ENCODE data around the gene SSMEM1. TPM values are rescaled to one million over a fixed set of nuclear protein-coding genes. Genes with fewer than 3 reads are reported as not detected.

The SSMEM1 gene
- total RNA-seq, 1 donor from 2014 or later, result not detected

GRCh38 chr7:130254555-130254954, 46.9 kb downstream of the SSMEM1 start:
- no peak overlapping the region for H3K4me3 ChIP-seq (ENCODE audit: low read depth, low read length)
- TF ChIP-seq CTCF (conservative IDR thresholded peaks at IDR 0.05; ENCODE audit: low read depth, low read length), result no peak
- no peak for DNase-seq (ENCODE audit: low read depth)

- no peak for TF ChIP-seq CTCF (conservative IDR thresholded peaks at IDR 0.05; ENCODE audit: low read depth, low read length)
- no peak for DNase-seq (ENCODE audit: low read depth)
- H3K4me3 ChIP-seq (ENCODE audit: low read depth, low read length), result no peak overlapping the region
These were observed 49.0 kb downstream of the SSMEM1 start for GRCh38 chr7:130256704-130257103.

- DNase-seq (ENCODE audit: low read depth), result no peak
- no peak for TF ChIP-seq CTCF (conservative IDR thresholded peaks at IDR 0.05; ENCODE audit: low read depth, low read length)
- H3K4me3 ChIP-seq (ENCODE audit: low read depth, low read length), result no peak overlapping the region
These were observed 50.9 kb downstream of the SSMEM1 start for GRCh38 chr7:130258494-130259078.

- TF ChIP-seq CTCF (conservative IDR thresholded peaks at IDR 0.05; ENCODE audit: low read depth, low read length), result no peak
- no peak for DNase-seq (ENCODE audit: low read depth)
- H3K4me3 ChIP-seq (ENCODE audit: low read depth, low read length), result no peak overlapping the region
These were observed 54.8 kb downstream of the SSMEM1 start for GRCh38 chr7:130262448-130262847.

GRCh38 chr7:130263130-130263529, 55.5 kb downstream of the SSMEM1 start:
- no peak overlapping the region for H3K4me3 ChIP-seq (ENCODE audit: low read depth, low read length)
- DNase-seq (ENCODE audit: low read depth), result no peak
- no peak for TF ChIP-seq CTCF (conservative IDR thresholded peaks at IDR 0.05; ENCODE audit: low read depth, low read length)

Other genes with a start within 250 kb of the SSMEM1 start
- gene ZC3HC1, start 156.5 kb upstream of the SSMEM1 start, total RNA-seq, result 26.1 and 28.6 TPM in 2 replicates
- gene KLHDC10, start 137.3 kb upstream of the SSMEM1 start, total RNA-seq, result 12.6 and 13.3 TPM in 2 replicates
- gene TMEM209, start 2.5 kb upstream of the SSMEM1 start, total RNA-seq, result 9.3 and 12.2 TPM in 2 replicates
- gene CPA2, start 59.0 kb downstream of the SSMEM1 start, total RNA-seq, result 0.14 TPM in 1 of 2 replicates, not detected in the other
- 19.2 and 19.6 TPM in 2 replicates for gene CPA4, start 85.3 kb downstream of the SSMEM1 start, total RNA-seq
- gene CPA5, start 137.0 kb downstream of the SSMEM1 start, total RNA-seq, result 0.12 TPM in 1 of 2 replicates, not detected in the other
- gene CPA1, start 172.6 kb downstream of the SSMEM1 start, total RNA-seq, result not detected in 2 replicates
- 19.1 and 22.0 TPM in 2 replicates for gene CEP41, start 233.2 kb downstream of the SSMEM1 start, total RNA-seq

Measured in epithelial cell of proximal tubule (primary cell).